Peyer's patch (tissue), 4 donors: ENCODE data around the gene ERC2. TPM values are rescaled to one million over a fixed set of nuclear protein-coding genes. Genes with fewer than 3 reads are reported as not detected.

ENCODE experiments used
- DNase-seq, 3 donors: peaks; one replicate each; pipeline ENCODE4 v3.0.0-alpha.2; 2017 to 2019
- H3K27ac ChIP-seq, 4 donors: fragments of 200-600 bp; sonication (generic); one replicate each; pipeline ENCODE4 v1.5.1; 2016 to 2019
- H3K27me3 ChIP-seq, 2 donors: fragments of 200-600 bp; sonication (generic); one replicate each; pipeline ENCODE4 v1.5.1; 2019
- H3K36me3 ChIP-seq, 3 donors: fragments of 200-600 bp; sonication (generic); one replicate each; pipeline ENCODE4 v1.5.1; 2016 to 2019
- H3K4me1 ChIP-seq, 4 donors: fragments of 200-600 bp; sonication (generic); one replicate each; pipeline ENCODE4 v1.5.1; 2016 to 2019
- H3K4me3 ChIP-seq, 4 donors: fragments of 200-600 bp; sonication (generic); 1 replicate in 3 of 4; 2 replicates in 1 of 4; pipeline ENCODE4 v1.5.1; 2016 to 2019; ENCODE audit warnings: mild to moderate bottlenecking in 1 of 4
- H3K9me3 ChIP-seq, 4 donors: fragments of 200-600 bp; sonication (generic); one replicate each; pipeline ENCODE4 v1.5.1; 2016 to 2019; ENCODE audit warnings: mild to moderate bottlenecking in 1 of 4
- POLR2A ChIP-seq, 2 donors: fragments of 450-650 bp; IDR thresholded peaks; one replicate each; pipeline ENCODE4 v1.5.1; 2017; ENCODE audit warnings: antibody characterized with exemption in 2 of 2, mild to moderate bottlenecking in 2 of 2, moderate library complexity in 2 of 2
- total RNA-seq, 4 donors: library from RNA; depleted of rRNA; stranded (reverse); fragments of >200 nt; gene quantifications; one replicate each; pipeline ENCODE4 v1.1.0, GENCODE V29; 2016
- TF ChIP-seq, protein P1 (sequence below), 6 experiments: fragments of 450-650 bp in 4 of 6; fragments of 200-600 bp in 2 of 6; sonication (generic) in 1 of 6; IDR thresholded peaks; one replicate each; pipeline ENCODE4 v1.5.1; 2017 to 2019; ENCODE audit warnings: antibody characterized with exemption in 6 of 6, mild to moderate bottlenecking in 3 of 6, moderate library complexity in 1 of 6

ERC2 gene
- total RNA-seq, 4 donors from 2014 or later: 0.18 to 0.83 TPM; not detected in 2

DNA sequence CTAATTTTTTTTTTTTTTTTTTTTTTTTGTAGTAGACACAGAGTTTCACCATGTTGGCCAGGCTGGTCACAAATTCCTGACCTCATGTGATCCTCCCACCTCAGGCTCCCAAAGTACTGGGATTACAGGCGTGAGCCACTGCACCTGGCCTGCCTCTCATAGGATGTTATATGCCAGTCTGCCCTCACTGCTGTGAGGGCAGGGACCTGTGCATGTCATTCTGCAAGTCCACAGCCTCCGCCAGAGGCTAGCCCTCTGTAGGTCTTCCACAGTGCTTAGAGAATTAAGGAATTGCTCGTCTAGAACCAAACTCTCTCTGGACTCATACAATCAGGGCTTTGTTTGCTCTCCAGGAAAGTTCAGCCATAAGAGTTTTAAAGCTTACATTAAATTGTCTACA, 817.3 kb downstream of the ERC2 start:
- TF ChIP-seq POLR2A (IDR thresholded peaks at IDR 0.05): no peak
- TF ChIP-seq, protein P1, sequence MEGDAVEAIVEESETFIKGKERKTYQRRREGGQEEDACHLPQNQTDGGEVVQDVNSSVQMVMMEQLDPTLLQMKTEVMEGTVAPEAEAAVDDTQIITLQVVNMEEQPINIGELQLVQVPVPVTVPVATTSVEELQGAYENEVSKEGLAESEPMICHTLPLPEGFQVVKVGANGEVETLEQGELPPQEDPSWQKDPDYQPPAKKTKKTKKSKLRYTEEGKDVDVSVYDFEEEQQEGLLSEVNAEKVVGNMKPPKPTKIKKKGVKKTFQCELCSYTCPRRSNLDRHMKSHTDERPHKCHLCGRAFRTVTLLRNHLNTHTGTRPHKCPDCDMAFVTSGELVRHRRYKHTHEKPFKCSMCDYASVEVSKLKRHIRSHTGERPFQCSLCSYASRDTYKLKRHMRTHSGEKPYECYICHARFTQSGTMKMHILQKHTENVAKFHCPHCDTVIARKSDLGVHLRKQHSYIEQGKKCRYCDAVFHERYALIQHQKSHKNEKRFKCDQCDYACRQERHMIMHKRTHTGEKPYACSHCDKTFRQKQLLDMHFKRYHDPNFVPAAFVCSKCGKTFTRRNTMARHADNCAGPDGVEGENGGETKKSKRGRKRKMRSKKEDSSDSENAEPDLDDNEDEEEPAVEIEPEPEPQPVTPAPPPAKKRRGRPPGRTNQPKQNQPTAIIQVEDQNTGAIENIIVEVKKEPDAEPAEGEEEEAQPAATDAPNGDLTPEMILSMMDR (IDR thresholded peaks at IDR 0.05): no peak

DNA sequence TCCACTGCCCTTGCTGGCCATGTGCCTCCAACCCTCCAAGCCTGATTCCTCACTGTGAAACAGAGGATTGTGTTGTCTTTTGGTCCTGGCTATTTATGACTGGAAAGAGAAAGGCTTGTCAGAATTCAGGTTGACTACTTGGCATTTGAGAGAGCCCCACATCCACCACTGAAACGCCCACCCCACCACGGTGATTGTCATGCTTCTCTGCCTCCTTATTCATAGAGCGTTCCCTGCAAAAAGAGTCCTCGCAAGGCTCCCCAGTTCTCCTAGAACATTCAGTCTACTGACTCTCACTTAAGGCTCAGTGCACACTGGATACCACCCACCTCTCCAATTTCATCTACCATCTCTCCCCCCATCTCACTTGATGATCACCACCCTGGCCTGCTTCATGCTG, 818.3 kb downstream of the ERC2 start:
- DNase-seq: no peak
- H3K4me1 ChIP-seq: no peaks in the 10 kb centered on the region
- no peak overlapping the region for H3K27ac ChIP-seq
- H3K36me3 ChIP-seq: no peaks in the 10 kb centered on the region
- TF ChIP-seq, protein P1 (IDR thresholded peaks at IDR 0.05): no peak
- TF ChIP-seq POLR2A (IDR thresholded peaks at IDR 0.05): no peak
- no peaks in the 10 kb centered on the region for H3K27me3 ChIP-seq
- no peaks in the 10 kb centered on the region for H3K9me3 ChIP-seq
- no peak overlapping the region for H3K4me3 ChIP-seq

More for the DNA sequence above, 817.3 kb downstream of the ERC2 start:
- no peak for DNase-seq
- Histone ChIP-seq H3K36me3 (no peaks in the 10 kb centered on the region), H3K27me3 (no peaks in the 10 kb centered on the region), H3K4me1 (no peaks in the 10 kb centered on the region), H3K27ac (no peak overlapping the region), H3K9me3 (no peaks in the 10 kb centered on the region), H3K4me3 (no peak overlapping the region)

DNA sequence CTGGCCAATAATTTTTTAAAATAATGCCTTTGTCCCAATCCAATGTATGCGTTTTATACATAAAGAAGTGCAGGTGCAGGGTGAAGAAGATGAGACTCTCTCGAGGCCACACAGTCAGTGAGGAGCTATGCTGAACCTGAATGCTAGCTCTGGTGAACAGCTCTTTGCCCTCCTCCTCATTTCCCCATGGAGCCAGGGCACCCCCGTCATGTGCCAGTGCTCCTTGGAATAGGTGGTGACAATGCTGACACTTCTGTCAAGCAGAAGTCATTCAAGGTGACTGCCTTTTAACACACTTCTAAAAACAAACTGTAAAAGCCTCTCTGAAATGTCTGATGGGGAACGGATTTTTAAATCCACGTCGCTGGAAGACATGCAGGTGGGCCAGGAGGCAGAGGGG, 818.7 kb downstream of the ERC2 start:
- no peak for DNase-seq
- TF ChIP-seq, protein P1 (IDR thresholded peaks at IDR 0.05): no peak
- no peak for TF ChIP-seq POLR2A (IDR thresholded peaks at IDR 0.05)
- H3K27ac ChIP-seq: no peak overlapping the region
- H3K27me3 ChIP-seq: no peaks in the 10 kb centered on the region
- no peaks in the 10 kb centered on the region for H3K9me3 ChIP-seq
- H3K36me3 ChIP-seq: no peaks in the 10 kb centered on the region
- no peaks in the 10 kb centered on the region for H3K4me1 ChIP-seq
- H3K4me3 ChIP-seq: no peak overlapping the region

DNA sequence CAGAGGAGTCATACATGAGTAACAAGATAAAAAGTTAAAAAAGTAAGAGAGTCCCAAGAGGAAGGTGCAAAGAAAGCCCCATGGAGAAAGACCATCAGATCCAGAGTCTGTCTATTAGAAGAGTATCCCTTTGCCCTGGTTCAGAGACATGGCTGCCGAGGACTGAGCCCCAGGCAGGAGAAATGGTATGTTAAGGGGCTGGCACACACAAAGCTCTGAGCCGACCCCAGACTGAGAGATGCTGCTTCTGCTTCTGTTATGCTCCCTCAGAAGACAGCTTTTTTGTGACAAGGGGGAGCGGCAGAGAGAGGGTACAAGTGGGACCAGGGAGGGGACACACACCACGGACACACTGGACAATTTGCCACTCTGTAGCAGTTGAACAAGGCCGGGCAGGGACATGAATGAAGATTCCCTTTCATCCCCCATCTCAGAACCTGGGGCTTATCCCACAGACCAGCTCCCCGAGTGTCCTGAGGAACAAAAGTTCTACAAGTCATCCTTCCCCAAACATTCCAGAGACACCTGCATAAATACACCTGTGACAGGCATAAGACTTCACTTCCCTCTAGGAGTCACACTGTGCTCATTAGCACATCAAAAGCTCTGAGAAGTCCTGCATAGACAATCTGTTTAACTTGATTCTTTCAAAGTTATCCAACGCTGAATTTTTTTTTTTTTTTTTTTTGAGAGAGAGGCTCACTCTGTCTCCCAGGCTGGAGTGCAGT, 819.5 kb downstream of the ERC2 start:
- no peaks in the 10 kb centered on the region for H3K9me3 ChIP-seq
- TF ChIP-seq, protein P1 (IDR thresholded peaks at IDR 0.05): no peak
- no peak for TF ChIP-seq POLR2A (IDR thresholded peaks at IDR 0.05)
- no peaks in the 10 kb centered on the region for H3K36me3 ChIP-seq
- H3K27me3 ChIP-seq: no peaks in the 10 kb centered on the region
- no peak overlapping the region for H3K4me3 ChIP-seq
- no peaks in the 10 kb centered on the region for H3K4me1 ChIP-seq
- DNase-seq: no peak
- no peak overlapping the region for H3K27ac ChIP-seq

DNA sequence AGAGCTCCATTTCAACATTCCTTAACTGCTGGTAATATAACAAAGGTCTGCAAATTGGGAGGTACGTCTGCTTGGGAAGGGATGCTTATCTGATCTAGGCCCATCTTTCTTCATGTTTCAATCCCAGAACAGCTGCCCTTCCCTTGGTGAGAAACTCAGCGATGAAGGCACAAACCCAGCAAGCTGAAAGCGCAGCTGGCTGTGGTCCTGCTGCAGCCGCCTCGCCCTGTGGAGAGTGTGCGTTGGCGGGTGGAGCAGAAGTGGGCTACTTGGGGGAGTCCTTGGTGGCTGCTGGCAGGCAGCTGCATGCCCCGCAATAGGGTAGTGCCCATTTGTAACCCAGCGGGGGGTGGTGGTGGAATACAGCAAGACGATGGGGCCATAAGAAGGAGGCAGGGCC, 820.6 kb downstream of the ERC2 start:
- Histone ChIP-seq H3K27ac (no peak overlapping the region), H3K27me3 (no peaks in the 10 kb centered on the region), H3K9me3 (no peaks in the 10 kb centered on the region), H3K36me3 (no peaks in the 10 kb centered on the region), H3K4me3 (no peak overlapping the region), H3K4me1 (no peaks in the 10 kb centered on the region)
- no peak for TF ChIP-seq POLR2A (IDR thresholded peaks at IDR 0.05)
- TF ChIP-seq, protein P1 (IDR thresholded peaks at IDR 0.05): no peak
- DNase-seq: no peak
